Fibroblast of lung (primary cell): ENCODE measurements around the gene ROPN1L. TPM values are rescaled to one million over a fixed set of nuclear protein-coding genes. Genes with fewer than 3 reads are reported as not detected.

Source experiments
- DNase-seq, 2 donors: peaks; one replicate each; pipeline versions ENCODE4 v3.0.0 to v3.0.0-alpha.2; 2010; ENCODE audit warnings: low read depth in 2 of 2
- H2AFZ ChIP-seq: 2 replicates; pipeline ENCODE4 v1.5.1; 2012; ENCODE audit warnings: low read length, control low read depth, inconsistent platforms
- H3K27ac ChIP-seq: 2 replicates; pipeline ENCODE4 v1.5.1; 2011; ENCODE audit warnings: low read length, control low read depth; ENCODE audit not compliant: insufficient read depth
- H3K27me3 ChIP-seq: 2 replicates; pipeline ENCODE4 v1.5.1; 2011; ENCODE audit warnings: mild to moderate bottlenecking, low read length; ENCODE audit not compliant: control insufficient read depth, insufficient read depth
- H3K36me3 ChIP-seq: 2 replicates; pipeline ENCODE4 v1.5.1; 2011; ENCODE audit warnings: low read length; ENCODE audit not compliant: control insufficient read depth, insufficient read depth
- H3K4me1 ChIP-seq: 2 replicates; pipeline ENCODE4 v1.5.1; 2011; ENCODE audit warnings: low read length; ENCODE audit not compliant: control insufficient read depth, insufficient read depth; ENCODE audit errors: extremely low read depth
- H3K4me2 ChIP-seq: 2 replicates; pipeline ENCODE4 v1.5.1; 2011; ENCODE audit warnings: low read length, control low read depth; ENCODE audit not compliant: insufficient read depth; ENCODE audit errors: extremely low read depth
- H3K4me3 ChIP-seq, 4 experiments: fragments of 200-600 bp in 1 of 4; sonication (generic) in 1 of 4; replicated peaks in 1 of 4; 2 replicates each; pipeline ENCODE4 v1.5.1; 2011 to 2016; ENCODE audit warnings: low read length in 4 of 4, low read depth in 3 of 4, mild to moderate bottlenecking in 3 of 4, control low read depth in 2 of 4, inconsistent platforms in 1 of 4, mixed read lengths in 1 of 4; ENCODE audit not compliant: insufficient read depth in 1 of 4; ENCODE audit errors: control extremely low read depth in 1 of 4
- H3K79me2 ChIP-seq: 2 replicates; pipeline ENCODE4 v1.5.1; 2012; ENCODE audit warnings: mild to moderate bottlenecking, low read length, inconsistent platforms; ENCODE audit not compliant: control insufficient read depth, insufficient read depth
- H3K9ac ChIP-seq: 2 replicates; pipeline ENCODE4 v1.5.1; 2011; ENCODE audit warnings: mild to moderate bottlenecking, low read length, control low read depth; ENCODE audit not compliant: insufficient read depth
- H3K9me3 ChIP-seq: 2 replicates; pipeline ENCODE4 v1.5.1; 2012; ENCODE audit warnings: low read depth, low read length; ENCODE audit not compliant: control insufficient read depth, insufficient read depth
- H4K20me1 ChIP-seq: 2 replicates; pipeline ENCODE4 v1.5.1; 2011; ENCODE audit warnings: low read length; ENCODE audit not compliant: control insufficient read depth, insufficient read depth; ENCODE audit errors: extremely low read depth
- EZH2 ChIP-seq: IDR thresholded peaks from 2 replicates; pipeline ENCODE4 v1.5.1; 2012; ENCODE audit warnings: low read length, control low read depth, mild to moderate bottlenecking; ENCODE audit errors: missing control alignments
- polyA plus RNA-seq, 2 donors: library from polyadenylated mRNA; depleted of rRNA in 1 of 2; stranded (reverse) in 1 of 2; unstranded in 1 of 2; fragments of >200 nt; gene quantifications; 2 replicates each; pipeline ENCODE4 v1.2.1, GENCODE V29; 2011 to 2012; ENCODE audit warnings: missing spikeins in 1 of 2
- total RNA-seq: library from RNA; depleted of rRNA; stranded (reverse); fragments of >200 nt; gene quantifications from 2 replicates; pipeline ENCODE4 v1.2.1, GENCODE V29; 2014
- TF ChIP-seq, protein P1 (sequence below), 2 donors: IDR thresholded peaks in 1 of 2; conservative IDR thresholded peaks in 1 of 2; 1 replicate in 1 of 2; 2 replicates in 1 of 2; pipeline ENCODE4 v1.5.1; 2011 to 2012; ENCODE audit warnings: low read length in 2 of 2, control low read depth in 1 of 2, inconsistent platforms in 1 of 2, low read depth in 1 of 2, mild to moderate bottlenecking in 1 of 2

Gene ROPN1L
- total and polyA plus RNA-seq, 2 donors (not counting 1 experiment from before 2014, with no cell fraction given), result 0.17 to 0.26 TPM

- H3K36me3 ChIP-seq, result peaks cover 11% of the 10 kb centered on the region
- H2AFZ ChIP-seq, result no peak overlapping the region
- no peak overlapping the region for H3K4me2 ChIP-seq
- H3K9ac ChIP-seq, result no peak overlapping the region
- TF ChIP-seq, protein P1, sequence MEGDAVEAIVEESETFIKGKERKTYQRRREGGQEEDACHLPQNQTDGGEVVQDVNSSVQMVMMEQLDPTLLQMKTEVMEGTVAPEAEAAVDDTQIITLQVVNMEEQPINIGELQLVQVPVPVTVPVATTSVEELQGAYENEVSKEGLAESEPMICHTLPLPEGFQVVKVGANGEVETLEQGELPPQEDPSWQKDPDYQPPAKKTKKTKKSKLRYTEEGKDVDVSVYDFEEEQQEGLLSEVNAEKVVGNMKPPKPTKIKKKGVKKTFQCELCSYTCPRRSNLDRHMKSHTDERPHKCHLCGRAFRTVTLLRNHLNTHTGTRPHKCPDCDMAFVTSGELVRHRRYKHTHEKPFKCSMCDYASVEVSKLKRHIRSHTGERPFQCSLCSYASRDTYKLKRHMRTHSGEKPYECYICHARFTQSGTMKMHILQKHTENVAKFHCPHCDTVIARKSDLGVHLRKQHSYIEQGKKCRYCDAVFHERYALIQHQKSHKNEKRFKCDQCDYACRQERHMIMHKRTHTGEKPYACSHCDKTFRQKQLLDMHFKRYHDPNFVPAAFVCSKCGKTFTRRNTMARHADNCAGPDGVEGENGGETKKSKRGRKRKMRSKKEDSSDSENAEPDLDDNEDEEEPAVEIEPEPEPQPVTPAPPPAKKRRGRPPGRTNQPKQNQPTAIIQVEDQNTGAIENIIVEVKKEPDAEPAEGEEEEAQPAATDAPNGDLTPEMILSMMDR (conservative IDR thresholded peaks at IDR 0.05 in 1 of 2, IDR thresholded peaks at IDR 0.05 in 1 of 2; ENCODE audit: low read depth in 1 of 2, low read length in 2 of 2), result no peak
- no peak for TF ChIP-seq EZH2
- no peaks in the 10 kb centered on the region for H3K79me2 ChIP-seq
- no peak for DNase-seq
- no peaks in the 10 kb centered on the region for H3K27me3 ChIP-seq
- no peak overlapping the region for H3K4me3 ChIP-seq
- H3K27ac ChIP-seq, result no peak overlapping the region
- H3K4me1 ChIP-seq, result no peaks in the 10 kb centered on the region
- H3K9me3 ChIP-seq, result no peaks in the 10 kb centered on the region
- no peaks in the 10 kb centered on the region for H4K20me1 ChIP-seq
Observed at GRCh38 chr5:10427978-10428377, 13.7 kb upstream of the ROPN1L start.

DNA sequence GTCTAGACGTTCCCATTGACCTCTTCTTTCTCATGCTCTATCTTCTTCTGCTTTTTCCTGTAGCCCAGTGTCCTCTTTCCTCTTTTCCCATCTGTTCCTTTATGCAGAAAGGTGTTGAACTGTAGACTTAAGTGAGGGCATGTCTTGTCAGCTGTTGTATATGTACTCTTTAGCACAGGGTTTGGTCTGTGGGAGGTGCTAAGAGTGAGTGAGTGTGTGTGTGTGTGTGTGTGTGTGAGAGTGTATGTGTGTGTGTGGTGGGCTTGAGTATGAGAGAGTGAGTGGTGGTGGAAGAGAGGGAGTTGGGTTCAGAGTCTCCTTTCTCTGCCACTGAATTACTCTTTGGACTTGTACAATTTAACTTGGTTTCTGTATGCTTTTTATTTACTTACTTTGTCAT is 10.3 kb upstream of the ROPN1L start:
- H3K79me2 ChIP-seq, result no peaks in the 10 kb centered on the region
- no peak overlapping the region for H3K4me2 ChIP-seq
- H3K9ac ChIP-seq, result no peak overlapping the region
- TF ChIP-seq, protein P1 (conservative IDR thresholded peaks at IDR 0.05 in 1 of 2, IDR thresholded peaks at IDR 0.05 in 1 of 2; ENCODE audit: low read depth in 1 of 2, low read length in 2 of 2), result no peak
- TF ChIP-seq EZH2, result no peak
- H4K20me1 ChIP-seq, result no peaks in the 10 kb centered on the region
- no peak overlapping the region for H2AFZ ChIP-seq
- peaks cover 10% of the 10 kb centered on the region for H3K4me1 ChIP-seq
- H3K36me3 ChIP-seq, result peaks cover 10% of the 10 kb centered on the region
- no peak overlapping the region for H3K4me3 ChIP-seq
- H3K27ac ChIP-seq, result no peak overlapping the region
- no peaks in the 10 kb centered on the region for H3K9me3 ChIP-seq
- H3K27me3 ChIP-seq, result no peaks in the 10 kb centered on the region
- DNase-seq, result no peak

DNA sequence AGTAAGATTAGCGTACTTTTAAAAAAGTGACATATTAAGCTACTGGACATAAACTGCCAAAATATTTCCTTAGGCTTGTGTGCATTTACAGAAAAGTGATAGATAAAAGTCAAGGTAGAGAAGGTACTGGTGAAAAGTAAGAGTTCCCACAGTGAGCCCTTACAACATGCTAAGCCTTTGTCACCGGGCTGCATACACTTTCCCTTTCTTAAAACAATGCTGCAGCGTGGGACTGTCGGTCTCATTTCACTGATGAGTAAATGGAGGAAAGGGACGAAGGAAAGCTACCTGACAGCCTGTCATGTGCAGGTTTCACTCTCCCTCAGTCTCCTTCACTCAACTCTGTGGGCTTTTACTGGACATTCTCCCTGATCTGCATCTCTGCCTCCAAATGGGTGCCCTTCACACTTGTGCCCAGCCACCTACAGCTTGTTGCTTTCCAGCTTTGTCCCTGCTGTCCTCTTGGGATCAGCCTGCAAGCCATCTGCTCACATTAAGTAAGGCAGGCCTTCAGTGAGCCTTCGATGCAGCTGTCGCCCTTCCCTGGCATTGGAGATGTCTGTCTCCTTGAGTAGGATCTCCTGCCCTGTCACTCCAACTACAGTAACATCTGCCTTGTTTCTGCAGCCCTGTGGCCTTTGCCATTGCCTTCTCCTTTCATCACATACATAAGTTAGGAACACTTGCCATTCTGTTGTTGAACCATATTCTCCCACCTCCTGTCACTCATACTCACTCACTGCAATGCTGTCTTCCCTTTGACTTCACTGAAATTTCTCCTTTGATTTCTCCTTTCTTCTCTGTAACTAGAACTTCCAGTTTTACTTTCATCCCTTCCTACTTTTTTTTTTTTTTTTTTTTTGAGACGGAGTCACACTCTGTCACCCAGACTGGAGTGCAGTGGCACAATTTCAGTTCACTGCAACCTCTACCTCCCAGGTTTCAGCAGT is 9.3 kb upstream of the ROPN1L start:
- Histone ChIP-seq H2AFZ (no peak overlapping the region), H4K20me1 (no peaks in the 10 kb centered on the region), H3K27me3 (no peaks in the 10 kb centered on the region), H3K4me2 (no peak overlapping the region), H3K9me3 (no peaks in the 10 kb centered on the region), H3K4me1 (peaks cover 10% of the 10 kb centered on the region), H3K9ac (no peak overlapping the region), H3K4me3 (no peak overlapping the region), H3K79me2 (no peaks in the 10 kb centered on the region), H3K27ac (no peak overlapping the region), H3K36me3 (peaks cover 8% of the 10 kb centered on the region)
- TF ChIP-seq, protein P1 (conservative IDR thresholded peaks at IDR 0.05 in 1 of 2, IDR thresholded peaks at IDR 0.05 in 1 of 2; ENCODE audit: low read depth in 1 of 2, low read length in 2 of 2), result no peak
- TF ChIP-seq EZH2, result no peak
- no peak for DNase-seq
